GM23338 (cell line): Measurements from ENCODE around the gene KSR2. TPM values are rescaled to one million over a fixed set of nuclear protein-coding genes. Genes with fewer than 3 reads are reported as not detected.

Source experiments
- ATAC-seq: fragments of 200-7000 bp; cut with Tn5 transposase; 3 replicates; pipeline ENCODE4 v1.9.1; 2020
- DNase-seq: peaks from one replicate; pipeline ENCODE4 v3.0.0-alpha.2; 2015; ENCODE audit warnings: low spot score
- H2AFZ ChIP-seq: fragments of 200-600 bp; sonication (generic); 2 replicates; pipeline ENCODE4 v1.8.0; 2016; ENCODE audit warnings: antibody characterized with exemption, mild to moderate bottlenecking, moderate library complexity
- H3F3A ChIP-seq: fragments of 200-600 bp; sonication (generic); replicated peaks from 2 replicates; pipeline ENCODE4 v1.8.0; 2017; ENCODE audit warnings: antibody characterized with exemption, mixed run types, low read depth
- H3K27ac ChIP-seq: fragments of 200-600 bp; sonication (generic); 2 replicates; pipeline ENCODE4 v1.6.1; 2016; ENCODE audit warnings: low read depth
- H3K27me3 ChIP-seq: fragments of 200-600 bp; sonication (generic); 2 replicates; pipeline ENCODE4 v1.8.0; 2016; ENCODE audit warnings: mild to moderate bottlenecking, mixed run types, moderate library complexity; ENCODE audit not compliant: insufficient read depth
- H3K36me3 ChIP-seq: fragments of 200-600 bp; sonication (generic); 2 replicates; pipeline ENCODE4 v1.8.0; 2016; ENCODE audit warnings: mild to moderate bottlenecking; ENCODE audit not compliant: insufficient read depth
- H3K4me1 ChIP-seq: fragments of 200-600 bp; sonication (generic); 2 replicates; pipeline ENCODE4 v1.8.0; 2016; ENCODE audit warnings: mild to moderate bottlenecking, moderate library complexity; ENCODE audit not compliant: insufficient read depth
- H3K4me2 ChIP-seq: fragments of 200-600 bp; sonication (generic); 2 replicates; pipeline ENCODE4 v1.7.1; 2017; ENCODE audit warnings: mixed run types
- H3K4me3 ChIP-seq: fragments of 200-600 bp; sonication (generic); 2 replicates; pipeline ENCODE4 v1.6.1; 2016; ENCODE audit warnings: mixed run types
- H3K79me2 ChIP-seq: fragments of 200-600 bp; sonication (generic); replicated peaks from 2 replicates; pipeline ENCODE4 v1.8.0; 2017; ENCODE audit warnings: mild to moderate bottlenecking; ENCODE audit not compliant: insufficient read depth
- H3K9me2 ChIP-seq: fragments of 200-600 bp; sonication (generic); 2 replicates; pipeline ENCODE4 v1.8.0; 2017; ENCODE audit not compliant: insufficient read depth
- H4K20me1 ChIP-seq: fragments of 200-600 bp; sonication (generic); replicated peaks from 2 replicates; pipeline ENCODE4 v1.8.0; 2017; ENCODE audit warnings: mild to moderate bottlenecking; ENCODE audit not compliant: insufficient read depth
- H3K27ac Mint-ChIP-seq: 2 replicates; pipeline ENCODE4 v1.8.0; 2020; ENCODE audit warnings: inconsistent platforms, mild to moderate bottlenecking, moderate library complexity, mixed read lengths
- H3K27me3 Mint-ChIP-seq: 3 replicates; pipeline ENCODE4 v1.8.0; 2022; ENCODE audit warnings: low read depth, mild to moderate bottlenecking, moderate library complexity, mixed read lengths, inconsistent platforms; ENCODE audit not compliant: insufficient read depth, poor library complexity
- H3K36me3 Mint-ChIP-seq: 3 replicates; pipeline ENCODE4 v1.8.0; 2021; ENCODE audit warnings: low read depth, mild to moderate bottlenecking, inconsistent platforms, moderate library complexity, mixed read lengths
- H3K4me1 Mint-ChIP-seq: 3 replicates; pipeline ENCODE4 v1.8.0; 2020; ENCODE audit warnings: mild to moderate bottlenecking, inconsistent platforms, mixed read lengths
- H3K4me3 Mint-ChIP-seq: 3 replicates; pipeline ENCODE4 v1.8.0; 2021; ENCODE audit warnings: moderate library complexity, mild to moderate bottlenecking, inconsistent platforms, mixed read lengths
- H3K9me3 Mint-ChIP-seq: 3 replicates; pipeline ENCODE4 v1.8.0; 2020; ENCODE audit warnings: moderate library complexity, mild to moderate bottlenecking, inconsistent platforms, mixed read lengths
- CREB1 ChIP-seq: fragments of 250-450 bp; sonication (Bioruptor Pico); IDR thresholded peaks from 2 replicates; pipeline ENCODE4 v1.5.0; 2020; ENCODE audit warnings: low read depth, mild to moderate bottlenecking, moderate library complexity
- CTCF ChIP-seq, 2 experiments: fragments of 200-600 bp in 1 of 2; sonication (generic) in 1 of 2; conservative IDR thresholded peaks; 2 replicates each; pipeline versions ENCODE4 v1.5.1 to v1.6.1; 2016 to 2017; ENCODE audit warnings: antibody characterized with exemption in 2 of 2, low read depth in 2 of 2, mild to moderate bottlenecking in 2 of 2, moderate library complexity in 1 of 2
- ETS1 ChIP-seq: IDR thresholded peaks from 2 replicates; pipeline ENCODE4 v1.6.1; 2016; ENCODE audit warnings: antibody characterized with exemption
- EZH2 ChIP-seq: fragments of 200-600 bp; sonication (generic); IDR thresholded peaks from one replicate; pipeline ENCODE4 v1.8.0; 2017; ENCODE audit warnings: antibody characterized with exemption, mild to moderate bottlenecking, low read depth; ENCODE audit not compliant: unreplicated experiment
- EZH2phosphoT487 ChIP-seq: fragments of 200-600 bp; sonication (generic); IDR thresholded peaks from one replicate; pipeline ENCODE4 v1.8.1; 2018; ENCODE audit warnings: antibody characterized with exemption; ENCODE audit not compliant: unreplicated experiment
- JUNB ChIP-seq: IDR thresholded peaks from one replicate; pipeline ENCODE4 v1.6.1; 2016; ENCODE audit warnings: antibody characterized with exemption; ENCODE audit not compliant: unreplicated experiment
- NANOG ChIP-seq: IDR thresholded peaks from 2 replicates; pipeline ENCODE4 v1.6.1; 2016; ENCODE audit warnings: antibody characterized with exemption, borderline replicate concordance
- POLR2AphosphoS5 ChIP-seq: IDR thresholded peaks from 2 replicates; pipeline ENCODE4 v1.6.1; 2016; ENCODE audit warnings: antibody characterized with exemption, low read depth
- REST ChIP-seq: IDR thresholded peaks from one replicate; pipeline ENCODE4 v1.6.1; 2018; ENCODE audit warnings: antibody characterized with exemption; ENCODE audit not compliant: unreplicated experiment
- STAT1 ChIP-seq: IDR thresholded peaks from one replicate; pipeline ENCODE4 v1.6.1; 2016; ENCODE audit warnings: antibody characterized with exemption; ENCODE audit not compliant: unreplicated experiment
- ZNF114 ChIP-seq: fragments of 250-450 bp; sonication (Bioruptor Pico); IDR thresholded peaks from 2 replicates; pipeline ENCODE4 v1.5.0; 2020; ENCODE audit warnings: mild to moderate bottlenecking, moderate library complexity
- ZNF331 ChIP-seq: fragments of 250-450 bp; sonication (Bioruptor Pico); IDR thresholded peaks from 2 replicates; pipeline ENCODE4 v1.5.0; 2020; ENCODE audit warnings: low read depth, mild to moderate bottlenecking, moderate library complexity
- ZNF462 ChIP-seq: fragments of 250-450 bp; sonication (Bioruptor Pico); IDR thresholded peaks from 2 replicates; pipeline ENCODE4 v1.5.0; 2020; ENCODE audit warnings: mild to moderate bottlenecking, moderate library complexity
- polyA plus RNA-seq: library from polyadenylated mRNA; unstranded; fragments of >200 nt; fragmentation: Nextera tagmentation; extraction: Ambion mirVana; gene quantifications from 2 replicates; pipeline ENCODE4 v1.2.1, GENCODE V29; 2016
- total RNA-seq: library from RNA; depleted of rRNA; stranded (reverse); fragments of >200 nt; shearing (Covaris generic); gene quantifications from 2 replicates; pipeline ENCODE4 v1.2.3, GENCODE V29; 2014

The KSR2 gene
- total and polyA plus RNA-seq, 2 experiments from 2014 or later = 1.1 to 2.7 TPM

GRCh38 chr12:117594481-117594880, 374.3 kb downstream of the KSR2 start:
- peaks cover 21% of the 10 kb centered on the region for H3K4me1 Mint-ChIP-seq
- no peaks in the 10 kb centered on the region; the same call in 2 of the 3 replicates for H3K9me3 Mint-ChIP-seq
- H3K27ac ChIP-seq = no peak overlapping the region
- no peaks in the 10 kb centered on the region for H3K36me3 ChIP-seq
- no peak overlapping the region for H2AFZ ChIP-seq
- H3K9me2 ChIP-seq = no peaks in the 10 kb centered on the region
- H3K4me3 Mint-ChIP-seq = no peak overlapping the region
- peaks cover 5% of the 10 kb centered on the region for H3K27me3 Mint-ChIP-seq
- H3K36me3 Mint-ChIP-seq = no peaks in the 10 kb centered on the region
- ATAC-seq (no peak), DNase-seq (no peak)
- no peak overlapping the region for H3K27ac Mint-ChIP-seq
- no peak overlapping the region for H3K4me3 ChIP-seq
- H4K20me1 ChIP-seq = no peaks in the 10 kb centered on the region
- peaks cover 9% of the 10 kb centered on the region for H3K4me1 ChIP-seq
- no peak for TF ChIP-seq CTCF (conservative IDR thresholded peaks at IDR 0.05; ENCODE audit: low read depth in 2 of 2)
- no peak for TF ChIP-seq CREB1
- no peak for TF ChIP-seq REST
- no peak for TF ChIP-seq NANOG
- no peak for TF ChIP-seq EZH2phosphoT487
- no peak for TF ChIP-seq ZNF114 (CRISPR knock-in tag)
- no peak for TF ChIP-seq ETS1
- no peak for TF ChIP-seq ZNF462 (CRISPR knock-in tag)
- no peak for TF ChIP-seq EZH2
- no peak for TF ChIP-seq ZNF331 (CRISPR knock-in tag)
- TF ChIP-seq POLR2AphosphoS5 = no peak
- no peak for TF ChIP-seq STAT1
- no peak for TF ChIP-seq JUNB
- no peaks in the 10 kb centered on the region for H3F3A ChIP-seq
- H3K79me2 ChIP-seq = no peaks in the 10 kb centered on the region
- no peaks in the 10 kb centered on the region for H3K27me3 ChIP-seq
- H3K4me2 ChIP-seq = no peak overlapping the region
